ENCODE results near the gene POLD4.
"Not testable (repeated sequence)": the region's sequence is repeated elsewhere in the genome, so short reads cannot be mapped to it uniquely, and the experiment has no call there.

Gene POLD4

DNA sequence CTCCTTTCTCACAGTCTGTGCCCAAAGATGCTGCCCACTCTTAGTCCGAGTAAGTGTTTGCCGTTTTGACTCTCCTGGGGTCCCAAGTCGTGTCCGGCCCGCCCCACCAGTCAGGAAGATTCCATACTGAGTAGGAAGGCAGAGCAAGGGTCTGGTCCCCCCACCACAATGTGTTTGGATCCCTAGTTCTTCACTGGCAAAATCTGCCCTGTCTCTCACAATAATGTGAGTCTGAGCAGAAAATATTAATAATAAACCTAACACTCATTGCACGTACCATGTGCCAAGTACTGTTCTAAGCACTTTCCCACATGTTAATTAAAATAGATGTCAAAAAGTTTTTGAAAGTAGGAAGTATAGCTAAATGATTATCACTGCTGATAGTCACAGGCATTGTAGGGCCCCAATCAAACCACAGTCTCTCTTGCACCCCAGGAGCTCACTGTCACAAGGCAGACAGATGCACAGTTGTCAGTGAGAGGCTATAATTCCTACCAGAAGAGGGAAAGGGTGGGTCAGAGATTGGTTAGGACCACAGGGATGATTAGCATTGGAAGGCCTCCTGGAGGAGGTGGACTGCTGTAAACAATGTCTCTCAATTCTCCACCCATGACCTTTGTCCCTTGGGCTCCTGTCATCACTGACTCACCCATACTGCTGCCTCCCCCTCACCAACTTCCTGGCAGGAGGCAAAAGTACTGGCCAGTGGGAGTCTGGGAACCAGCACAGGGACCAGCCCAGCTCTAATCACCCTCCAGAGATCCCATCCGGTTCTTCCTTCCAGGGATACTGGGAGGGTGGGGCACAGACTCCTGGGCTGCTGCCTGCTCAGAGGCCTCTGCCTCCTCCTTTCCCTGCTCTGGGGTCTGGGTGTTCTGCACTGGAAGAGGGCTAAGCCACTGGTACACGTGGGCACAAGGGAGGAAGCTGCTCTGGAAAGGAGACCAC, 1.0 kb upstream of the POLD4 start:
- DNase-seq (ENCODE audit: low read depth in 3 of 3) = no peak

DNA sequence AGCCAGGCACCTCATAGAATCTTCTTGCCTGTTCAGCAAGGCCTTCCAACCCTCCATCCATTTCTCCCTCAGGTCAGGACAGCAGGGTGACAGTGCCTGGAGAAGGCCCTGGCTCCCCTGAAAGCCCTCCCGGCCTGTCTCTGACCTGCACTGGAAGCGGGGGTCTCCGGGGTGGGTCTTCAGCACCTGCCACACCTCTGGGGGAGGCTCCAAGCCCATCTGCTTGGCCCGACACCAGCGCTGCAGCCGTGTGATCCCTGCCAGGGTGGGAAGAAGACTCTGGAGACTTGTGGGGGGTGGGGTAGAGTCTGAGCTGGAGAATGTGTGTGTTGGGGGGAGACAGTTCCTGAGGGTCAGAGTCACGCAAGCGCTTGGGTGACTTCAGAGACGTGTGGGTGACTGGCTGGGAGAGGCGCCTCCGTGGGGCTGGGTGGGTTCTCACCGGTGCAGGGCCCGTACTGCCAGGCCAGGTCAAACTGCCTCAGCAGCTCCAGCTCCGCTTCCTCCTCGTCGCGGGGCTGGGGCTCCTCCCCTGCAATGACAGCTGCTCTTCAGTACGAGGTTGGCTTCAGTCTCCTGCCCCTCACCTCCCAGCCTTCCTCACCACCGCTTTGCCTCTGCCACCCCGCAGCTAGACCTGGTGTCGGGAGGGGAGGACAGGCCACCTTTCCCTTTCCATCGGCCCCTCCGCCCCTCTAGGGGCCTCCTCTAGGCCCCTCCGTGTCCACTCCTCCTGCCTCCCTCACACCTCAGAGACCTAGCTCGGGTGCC, 615 bp downstream of the POLD4 start:
- no peak for DNase-seq (ENCODE audit: low read depth in 3 of 3)

DNA sequence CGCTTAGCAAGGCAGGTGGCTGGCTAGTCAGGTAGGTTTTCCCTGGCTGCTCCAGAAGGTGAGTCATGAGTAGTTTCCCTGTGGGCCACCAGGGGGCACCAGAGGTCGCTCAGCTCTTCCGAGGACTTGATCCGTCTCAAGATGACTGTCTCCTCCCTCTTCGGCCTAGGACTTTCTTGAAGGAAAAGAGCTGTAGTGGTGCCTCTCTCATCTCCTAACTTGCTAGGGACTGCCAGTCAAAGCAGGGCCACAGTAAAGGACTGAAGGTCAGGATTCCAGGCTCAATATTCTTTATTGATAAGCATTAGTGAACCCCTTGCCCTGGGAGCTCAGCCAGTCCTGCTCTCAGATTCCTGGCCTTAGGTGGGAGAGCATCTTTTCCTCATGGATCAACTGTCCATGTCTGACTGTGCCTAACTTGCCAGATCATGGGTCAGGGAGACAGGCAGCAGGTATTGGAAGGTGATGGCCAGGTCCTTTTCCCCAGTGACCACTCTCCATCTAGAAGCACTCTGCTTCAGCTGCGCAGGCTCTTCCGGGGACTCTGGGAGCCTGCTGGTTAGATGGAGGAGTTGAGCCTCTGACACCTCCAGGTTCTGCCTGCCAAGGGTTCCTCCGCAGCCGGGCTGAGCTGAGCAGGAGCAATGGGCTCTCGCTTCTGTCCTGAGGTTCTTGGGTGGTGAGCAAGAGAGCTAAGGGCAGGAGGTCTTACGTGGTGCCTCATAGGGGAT, 1.9 kb downstream of the POLD4 start:
- DNase-seq (ENCODE audit: low read depth in 3 of 3) = no peak

DNA sequence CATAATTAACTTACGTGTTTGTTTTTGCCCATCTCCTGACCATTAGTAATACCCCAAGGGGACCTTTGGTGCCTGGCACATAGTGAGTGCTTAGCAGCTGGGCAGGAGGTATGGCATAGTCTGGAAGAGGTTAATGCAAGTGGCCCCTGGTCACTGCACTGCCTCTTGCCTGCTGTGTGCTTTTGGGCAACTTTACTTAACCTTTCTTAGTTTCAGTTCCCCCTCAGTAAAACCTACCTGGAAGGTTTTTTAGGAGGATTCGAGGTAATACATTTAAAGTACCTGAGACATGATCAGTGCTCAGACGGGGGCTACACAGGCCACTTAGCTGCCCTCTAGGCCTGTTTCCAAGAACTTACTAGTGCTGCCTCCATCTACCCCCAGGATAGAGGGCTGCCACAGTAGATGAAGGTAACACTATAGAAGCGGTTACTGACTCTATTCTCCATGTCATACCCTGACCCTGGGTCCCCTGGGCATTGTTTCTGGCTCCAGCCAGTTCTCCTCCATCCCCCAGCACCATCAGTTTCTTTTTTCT, 3.3 kb downstream of the POLD4 start:
- DNase-seq (ENCODE audit: low read depth in 3 of 3) = no peak

DNA sequence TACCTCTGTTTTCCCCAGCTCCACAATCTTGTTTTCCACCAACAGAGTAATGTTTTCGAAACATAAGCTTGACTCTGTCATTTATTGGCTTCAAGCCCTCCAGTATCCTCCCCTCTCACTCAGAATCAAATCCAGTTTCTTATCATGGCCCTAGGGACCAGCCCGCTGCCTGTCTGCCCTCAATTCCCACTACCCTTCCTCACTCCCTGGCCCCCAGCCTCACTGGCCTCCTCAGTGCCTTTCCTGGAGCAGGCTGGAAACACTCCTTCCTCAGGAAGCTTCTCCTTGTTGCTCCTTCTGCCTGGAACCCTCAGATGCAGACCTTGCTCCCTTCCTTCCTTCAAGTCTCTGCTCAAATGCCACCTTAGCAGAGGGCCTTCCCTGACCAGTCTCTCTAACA, 3.9 kb downstream of the POLD4 start:
- no peak for DNase-seq (ENCODE audit: low read depth in 3 of 3)

DNA sequence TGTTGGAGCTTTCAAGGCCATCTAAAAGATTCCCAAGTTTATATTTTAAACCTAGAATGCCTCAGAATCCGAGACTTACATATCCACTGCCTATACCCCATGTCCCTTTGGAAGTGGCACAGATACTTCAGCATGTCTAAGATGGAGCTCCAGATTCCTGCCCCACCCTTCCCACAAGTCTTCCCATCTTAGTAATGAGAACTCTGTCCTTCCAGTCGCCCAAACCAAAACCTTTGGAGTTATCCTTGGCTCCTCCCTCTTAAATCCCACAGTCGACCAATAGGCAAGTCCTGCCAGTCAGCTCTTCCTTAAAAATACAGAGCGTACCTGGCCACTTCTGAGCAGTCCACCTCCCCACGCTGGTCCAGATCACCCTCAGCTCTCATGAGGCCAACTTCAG, 4.3 kb downstream of the POLD4 start:
- DNase-seq (ENCODE audit: low read depth in 3 of 3) = no peak

DNA sequence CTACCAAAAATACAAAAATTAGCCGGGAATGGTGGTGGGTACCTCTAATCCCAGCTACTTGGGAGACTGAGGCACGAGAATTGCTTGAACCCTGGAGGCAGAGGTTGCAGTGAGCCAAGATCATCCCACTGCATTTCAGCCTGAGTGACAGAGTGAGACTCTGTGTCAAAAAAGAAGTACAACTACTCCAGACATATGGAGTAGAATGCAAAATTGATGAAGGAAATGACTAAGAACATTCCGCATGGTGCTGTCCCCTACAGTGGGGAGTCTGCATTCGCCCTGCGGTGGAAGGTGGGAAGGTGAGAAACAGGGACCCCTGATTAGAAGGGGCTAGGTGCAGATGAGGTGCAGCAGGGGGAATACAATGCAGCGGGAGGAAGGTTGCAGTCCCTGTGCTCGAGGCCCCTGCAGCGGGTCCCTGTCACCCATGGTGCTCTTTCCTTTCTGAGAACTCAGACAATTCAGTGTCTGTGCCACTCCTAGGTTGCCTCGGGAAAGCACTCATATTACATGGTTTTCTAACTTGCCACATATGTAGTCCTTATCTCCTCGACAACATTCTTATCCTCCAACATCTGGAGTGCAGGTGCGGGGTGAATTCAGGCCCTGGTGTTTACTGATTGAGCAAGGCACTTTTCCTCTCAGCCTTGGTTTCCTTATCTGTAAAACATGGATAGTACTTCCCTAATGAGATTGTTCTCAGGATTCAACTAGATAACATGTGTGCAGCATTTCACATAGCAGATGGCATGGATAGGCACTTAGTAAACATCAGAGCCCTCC, 5.2 kb downstream of the POLD4 start:
- no peak for DNase-seq (ENCODE audit: low read depth in 3 of 3)

DNA sequence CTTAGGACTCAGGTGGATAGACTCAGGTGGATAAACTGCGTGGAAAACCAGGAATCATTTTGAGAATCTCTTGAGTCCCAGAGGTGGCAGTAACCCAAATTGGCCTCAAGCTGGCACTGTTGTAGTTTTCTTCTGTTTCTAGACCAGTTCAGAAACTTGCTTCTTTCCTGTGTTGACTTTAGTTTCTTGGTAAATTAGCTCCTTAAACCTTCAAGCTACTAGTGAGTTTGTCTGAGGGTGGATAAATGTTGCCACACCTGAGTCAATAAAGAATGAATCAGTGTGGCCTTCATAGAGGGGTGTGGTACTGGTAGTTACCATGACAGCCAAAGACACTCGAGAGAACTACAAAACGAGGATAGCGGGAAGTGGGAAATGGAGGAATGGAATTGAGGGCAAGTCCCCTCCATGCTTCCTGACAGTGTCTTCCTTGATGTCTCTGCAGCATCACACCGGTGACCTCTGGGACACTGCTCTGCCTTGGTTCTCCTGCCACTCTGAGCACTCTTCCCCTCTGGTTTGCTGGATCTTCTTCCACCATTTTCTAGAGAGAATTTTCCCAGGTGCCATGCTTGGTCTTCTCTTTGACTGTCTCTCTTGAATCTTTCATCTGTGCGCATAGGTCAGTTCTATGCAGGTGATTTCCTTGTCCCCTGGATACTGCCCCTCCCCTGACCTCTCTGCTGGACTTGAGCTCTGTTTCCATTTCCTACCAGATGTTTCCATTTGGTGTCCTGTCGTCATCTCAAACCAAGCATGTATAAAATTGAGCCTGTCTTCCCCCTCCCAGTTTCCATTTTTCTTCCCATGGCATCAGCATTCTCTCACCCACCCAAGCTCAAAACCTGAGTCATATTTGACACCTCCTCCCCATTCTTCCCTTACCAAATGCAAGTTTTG, 7.2 kb downstream of the POLD4 start:
- DNase-seq (ENCODE audit: low read depth in 3 of 3) = no peak

DNA sequence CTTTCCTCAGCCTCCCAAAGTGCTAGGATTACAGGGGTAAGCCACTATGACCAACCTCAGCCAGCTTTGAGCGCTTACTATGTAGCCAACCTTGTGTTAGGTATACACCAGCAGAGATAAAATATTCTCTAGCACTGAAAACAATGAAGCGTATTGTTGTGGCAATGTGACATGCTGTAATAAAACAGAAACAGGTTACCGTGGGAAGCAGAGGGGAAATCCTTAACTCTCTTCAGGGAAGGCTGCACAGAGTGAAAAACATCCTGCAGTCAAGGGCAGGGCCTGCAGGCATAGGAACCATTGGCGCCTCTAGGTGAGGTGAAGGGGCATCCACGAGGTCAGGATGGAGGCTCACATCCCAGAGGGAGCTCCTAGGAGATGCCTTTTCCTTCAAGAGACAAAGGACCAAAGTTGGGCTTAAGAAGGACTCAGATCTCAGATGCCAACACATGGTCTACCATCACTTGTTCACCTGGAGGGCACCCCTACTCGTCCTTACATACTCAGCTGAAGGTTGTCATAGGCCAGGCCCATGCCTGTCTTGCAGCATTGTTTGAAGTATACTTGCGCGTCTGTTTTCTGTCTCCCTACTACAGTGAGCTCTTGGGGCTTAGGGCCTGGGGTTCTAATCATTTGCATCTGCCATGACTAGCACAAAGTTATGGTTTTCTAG, 8.0 kb downstream of the POLD4 start:
- no peak for DNase-seq (ENCODE audit: low read depth in 3 of 3)

DNA sequence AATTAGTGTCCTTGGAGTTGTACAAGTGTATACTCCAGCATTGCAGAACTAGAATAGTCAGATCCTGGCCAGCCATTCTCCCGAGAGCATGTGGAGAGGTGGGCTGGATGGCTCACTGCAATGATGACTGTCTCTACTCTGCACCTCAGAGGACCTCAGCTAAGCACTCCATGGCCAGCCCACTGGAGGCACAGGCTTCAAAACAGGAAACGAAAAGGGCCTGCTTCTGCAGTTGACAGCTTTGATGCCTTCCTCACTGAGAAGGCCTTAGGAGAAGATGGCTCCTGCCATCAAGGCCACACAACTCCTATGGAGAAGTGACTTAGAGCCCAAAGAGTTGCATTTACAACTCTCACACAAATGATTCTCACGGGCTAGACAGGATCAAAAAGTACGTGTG, 9.1 kb downstream of the POLD4 start:
- no peak for DNase-seq (ENCODE audit: low read depth in 3 of 3)

DNA sequence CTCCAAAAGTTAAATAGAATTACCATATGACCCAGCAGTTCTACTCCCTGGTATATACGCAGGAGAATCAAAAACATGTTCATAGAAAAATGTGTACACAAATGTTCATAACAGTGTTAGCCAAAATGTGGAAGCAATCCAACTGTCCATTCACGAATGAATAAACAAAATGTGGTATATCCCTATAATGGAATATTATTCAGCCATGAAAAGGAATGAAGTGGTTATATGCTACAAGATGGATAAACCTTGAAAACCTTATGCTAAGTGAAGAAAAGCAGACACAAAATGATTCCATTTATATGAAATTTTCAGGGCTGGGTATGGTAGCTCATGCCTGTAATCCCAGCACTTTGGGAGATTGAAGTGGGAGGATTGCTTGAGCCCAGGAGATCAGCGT, 16.1 kb downstream of the POLD4 start:
- DNase-seq (ENCODE audit: low read depth in 3 of 3) = no peak

DNA sequence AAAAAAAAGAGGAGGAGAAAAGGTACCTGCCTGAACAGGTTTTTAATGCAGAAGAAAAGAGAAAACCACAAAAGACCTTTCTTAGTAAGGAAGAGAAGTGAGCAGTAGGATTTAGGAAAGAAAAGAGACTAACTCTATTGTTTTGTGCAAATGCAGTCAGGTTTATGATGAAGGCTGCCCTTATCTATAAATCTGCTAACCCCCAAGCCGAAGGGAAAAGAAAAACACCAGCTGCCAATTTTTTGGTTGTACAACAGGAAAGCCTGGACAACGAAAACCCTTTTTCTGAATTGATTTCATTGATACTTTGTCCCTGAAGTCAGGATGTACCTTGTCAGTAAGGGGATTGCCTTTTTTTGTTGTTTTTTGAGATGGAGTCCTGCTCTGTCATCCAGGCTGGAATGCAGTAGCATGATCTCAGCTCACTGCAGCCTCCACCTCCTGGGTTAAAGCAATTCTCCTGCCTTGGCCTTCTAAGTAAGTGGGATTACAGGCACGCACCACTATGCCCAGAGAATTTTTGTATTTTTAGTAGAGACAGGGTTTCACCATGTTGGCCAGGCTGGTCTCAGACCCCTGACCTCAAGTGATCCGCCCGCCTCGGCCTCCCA, 21.2 kb downstream of the POLD4 start:
- no peak for DNase-seq (ENCODE audit: low read depth in 3 of 3)

DNA sequence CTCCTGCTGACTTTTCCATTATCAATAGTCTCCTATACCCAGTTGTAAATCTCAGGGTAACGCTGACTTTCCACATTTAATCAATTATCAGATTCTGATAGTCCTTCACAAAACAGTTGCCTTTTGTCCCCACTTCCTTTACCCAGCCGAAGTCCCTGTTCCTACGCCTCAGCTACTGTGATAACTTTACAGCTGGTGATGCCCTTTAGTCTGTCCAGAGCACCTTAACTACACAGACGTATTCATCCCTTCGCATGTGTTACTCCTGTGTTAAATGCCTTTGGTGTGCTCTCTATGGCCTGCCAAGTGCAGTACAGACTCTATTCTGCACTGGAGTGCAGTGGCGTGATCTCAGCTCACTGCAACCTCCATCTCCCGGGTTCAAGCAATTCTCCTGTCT, 29.8 kb downstream of the POLD4 start:
- DNase-seq (ENCODE audit: low read depth in 3 of 3) = no peak

DNA sequence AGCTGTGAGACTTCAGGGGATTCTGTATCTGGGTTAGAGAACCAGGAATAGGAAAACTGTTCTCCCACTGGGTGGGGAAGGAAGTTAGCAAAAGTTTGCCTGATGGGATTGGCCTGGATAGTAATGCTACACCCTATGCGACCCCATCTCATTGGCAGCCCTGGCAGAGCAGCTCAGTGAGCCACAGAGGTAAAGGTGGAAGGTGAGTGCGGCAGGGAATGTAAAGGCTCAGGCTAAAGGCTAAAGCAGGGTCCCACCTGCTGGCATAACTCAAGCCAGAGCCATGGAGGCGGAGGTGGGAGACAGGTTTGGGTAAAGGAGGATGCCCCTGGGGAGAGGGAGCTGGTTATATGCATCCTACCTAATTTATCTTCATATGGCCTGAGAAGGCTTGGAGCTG, 31.3 kb downstream of the POLD4 start:
- DNase-seq (ENCODE audit: low read depth in 3 of 3) = no peak

DNA sequence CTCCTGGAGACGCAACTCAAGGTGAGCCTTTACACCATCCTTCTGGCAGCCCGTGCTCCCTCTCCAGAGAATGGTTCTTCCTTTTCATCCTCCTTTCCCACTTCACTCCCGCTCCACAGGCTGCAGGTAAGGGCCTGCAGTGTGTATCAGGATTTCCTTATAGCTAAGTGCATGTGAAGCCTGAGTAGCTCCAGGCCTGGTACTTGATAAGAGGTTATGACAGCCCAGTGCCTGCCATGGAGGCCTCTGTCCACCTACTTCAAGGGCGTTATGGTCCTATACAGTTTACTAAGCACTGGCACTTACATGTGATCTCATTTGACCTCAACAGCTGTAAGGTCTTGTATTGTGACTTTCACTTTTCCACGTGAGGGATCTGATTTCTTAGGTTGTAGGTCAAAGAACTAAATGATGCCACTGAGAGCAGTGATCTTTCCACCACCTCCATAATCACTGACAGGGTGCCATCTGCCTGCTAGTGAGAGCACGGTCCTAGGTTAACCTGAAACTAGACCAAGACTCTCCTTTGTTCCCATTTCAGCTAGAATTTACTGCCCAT, 32.0 kb downstream of the POLD4 start:
- no peak for DNase-seq (ENCODE audit: low read depth in 3 of 3)

DNA sequence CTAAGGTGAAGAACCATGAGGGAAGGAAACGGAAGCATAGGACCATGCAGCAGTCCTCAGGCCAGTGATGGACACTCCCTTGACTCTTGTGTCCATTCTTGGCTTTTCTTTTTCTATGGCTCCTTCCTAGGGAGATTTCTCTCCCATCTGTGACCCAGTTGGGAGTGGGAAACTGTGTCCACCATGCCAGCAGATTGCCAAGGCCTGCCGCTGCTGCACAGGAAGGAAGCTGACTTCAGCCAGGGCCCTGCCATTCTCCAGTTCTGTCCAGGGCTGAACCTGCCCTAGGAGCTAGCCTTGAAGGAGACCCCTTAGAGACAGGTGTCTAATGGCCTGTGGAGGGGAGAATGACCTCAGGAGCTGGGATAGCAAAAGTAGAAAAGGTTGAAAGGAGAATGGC, 32.7 kb downstream of the POLD4 start:
- DNase-seq (ENCODE audit: low read depth in 3 of 3) = no peak

DNA sequence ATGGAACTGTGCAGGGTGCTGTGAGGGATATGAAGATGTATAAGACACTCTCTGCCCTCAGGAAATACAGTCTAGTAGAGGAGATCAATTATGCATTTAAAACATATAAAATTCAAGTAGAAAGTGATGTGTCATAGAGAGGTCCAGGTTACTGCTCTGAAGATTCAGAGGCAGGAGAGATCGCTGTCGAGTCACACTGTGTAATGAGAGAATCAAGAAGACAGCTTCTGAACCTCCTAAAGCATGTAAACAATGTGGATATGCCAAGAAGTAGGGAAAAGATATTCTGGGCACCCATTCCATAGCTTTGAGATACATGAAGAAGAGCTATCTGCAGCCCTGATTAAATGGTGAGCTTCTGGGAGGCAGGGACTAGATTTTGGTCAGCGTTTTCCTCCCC, 33.3 kb downstream of the POLD4 start:
- no peak for DNase-seq (ENCODE audit: low read depth in 3 of 3)

DNA sequence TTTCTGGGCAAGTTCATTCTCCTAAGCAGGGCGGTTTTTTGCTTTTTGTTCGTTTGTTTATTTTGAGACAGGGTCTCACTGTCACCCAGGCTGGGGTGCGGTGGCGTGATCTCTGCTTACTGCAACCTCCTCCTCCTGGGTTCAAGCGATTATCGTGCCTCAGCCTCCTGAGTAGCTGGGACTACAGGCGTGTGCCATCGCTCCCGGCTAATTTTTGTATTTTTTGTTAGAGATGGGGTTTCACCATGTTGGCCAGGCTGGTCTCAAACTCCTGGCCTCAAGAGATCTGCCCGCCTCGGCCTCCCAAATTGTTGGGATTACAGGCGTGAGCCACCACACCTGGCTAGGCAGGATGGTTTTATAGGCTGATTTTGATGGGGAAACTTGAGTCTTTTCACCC, 34.5 kb downstream of the POLD4 start:
- not testable (repeated sequence) for DNase-seq (ENCODE audit: low read depth in 3 of 3)

Measured in stimulated activated CD4-positive, alpha-beta T cell treated with anti-CD3 and anti-CD28 coated beads, TNF-alpha, amount 100 ng/mL, for 48 hours (primary cell).